ENCODE results near the gene EPS8.

GRCh38 chr12:15677726-15678201, 111.4 kb downstream of the EPS8 start:
- TF ChIP-seq CTCF (IDR thresholded peaks at IDR 0.05; ENCODE audit: poor library complexity) (no peak), EZH2 (IDR thresholded peaks at IDR 0.05; ENCODE audit: borderline replicate concordance) (no peak), EZH2phosphoT487 (IDR thresholded peaks at IDR 0.05; ENCODE audit: low read depth, severe bottlenecking, unreplicated experiment) (no peak)
